ENCODE results near the gene ZNF512B.
A peak's percentile ranks its signal among the peaks of the same experiment; 100 is the strongest.

Gene ZNF512B

DNA sequence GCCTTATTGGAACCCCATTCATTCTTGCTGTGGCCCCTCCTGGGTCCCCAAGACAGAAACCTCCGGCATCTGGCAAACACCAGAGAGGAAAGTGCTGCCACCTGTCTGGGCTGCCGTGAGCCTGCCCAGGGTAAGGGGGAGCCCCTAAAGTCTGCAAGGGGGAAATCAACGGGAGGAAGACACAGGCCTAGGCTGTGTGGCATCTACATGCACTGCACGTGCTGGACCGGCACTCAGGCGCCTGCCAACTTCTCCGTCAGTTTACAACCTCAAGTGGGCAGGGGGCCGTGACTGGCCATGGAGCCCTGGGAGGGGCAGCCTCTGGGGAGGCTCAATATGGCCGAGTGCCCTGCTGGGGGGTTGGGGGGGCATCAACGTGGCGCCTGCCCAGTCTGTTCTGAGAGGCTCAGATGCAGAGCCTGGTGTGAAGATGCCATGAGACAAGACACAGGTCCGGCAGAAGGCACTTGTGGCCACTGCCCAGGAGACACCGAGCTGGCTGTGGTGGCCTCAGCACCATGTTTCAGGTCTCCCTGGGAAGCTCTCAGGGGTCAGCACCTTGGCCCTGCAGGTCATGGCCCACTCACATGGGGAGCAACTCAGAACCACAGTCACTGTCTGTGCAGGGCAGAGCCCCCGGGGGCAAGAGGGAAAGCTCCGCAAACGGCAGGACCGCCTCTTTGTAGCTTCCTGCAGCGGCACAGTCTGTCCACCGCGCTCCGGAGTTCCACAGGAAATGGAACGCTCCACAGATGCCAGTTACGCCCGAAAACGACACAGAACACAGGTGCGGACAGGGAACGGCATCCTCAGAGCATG is 21.9 kb downstream of the ZNF512B start:
- Mint-ChIP-seq H3K4me1 (peaks cover 43% of the 10 kb centered on the region), H3K9me3 (no peaks in the 10 kb centered on the region), H3K27me3 (no peaks in the 10 kb centered on the region), H3K36me3 (ENCODE audit: insufficient read depth) (peaks cover 27% of the 10 kb centered on the region), H3K4me3 (peak overlapping the region; percentile 80), H3K27ac (ENCODE audit: low read depth) (peak overlapping the region; percentile 98)
- ATAC-seq (replicated peaks; ENCODE audit: extremely low read depth, poor library complexity, severe bottlenecking), result no peak
- no peak for DNase-seq (ENCODE audit: low spot score in 2 of 2)

DNA sequence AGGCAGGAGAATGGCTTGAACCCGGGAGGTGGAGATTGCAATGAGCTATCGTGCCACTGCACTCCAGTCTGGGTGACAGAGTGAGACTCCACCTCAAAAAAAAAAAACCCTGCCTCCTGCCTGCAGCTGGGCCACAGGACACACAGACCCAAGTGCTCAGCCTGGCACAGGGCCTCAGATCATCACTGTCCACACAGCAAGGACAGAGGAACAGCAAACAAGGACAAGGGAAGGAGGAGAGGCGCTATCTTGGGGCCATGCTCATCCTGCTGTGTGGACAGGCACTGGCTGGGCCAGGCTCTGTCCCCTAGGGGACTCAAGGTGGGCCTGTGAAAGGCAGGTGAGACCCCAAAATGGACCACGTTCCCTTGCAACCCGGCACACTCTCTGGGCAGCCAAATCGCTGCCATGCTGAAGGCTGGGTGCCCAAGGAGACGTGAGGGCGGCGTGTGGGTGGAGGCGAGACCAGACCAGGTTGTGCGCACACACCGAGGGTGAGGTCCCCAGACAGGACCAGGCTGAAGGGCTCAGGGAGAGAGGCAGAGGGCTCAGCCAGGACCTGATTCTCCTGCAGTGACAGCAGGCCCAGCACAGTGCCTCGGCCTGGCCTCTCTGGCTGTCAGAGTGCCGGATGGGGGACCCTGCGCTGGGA is 22.6 kb downstream of the ZNF512B start:
- DNase-seq (ENCODE audit: low spot score in 2 of 2) (no peak), ATAC-seq (replicated peaks; ENCODE audit: extremely low read depth, poor library complexity, severe bottlenecking) (no peak)
- peaks cover 21% of the 10 kb centered on the region for H3K36me3 Mint-ChIP-seq (ENCODE audit: insufficient read depth)
- H3K27ac Mint-ChIP-seq (ENCODE audit: low read depth), result peak overlapping the region; percentile 98
- H3K9me3 Mint-ChIP-seq, result no peaks in the 10 kb centered on the region
- H3K27me3 Mint-ChIP-seq, result no peaks in the 10 kb centered on the region
- peaks cover 44% of the 10 kb centered on the region for H3K4me1 Mint-ChIP-seq
- peak overlapping the region; percentile 80 for H3K4me3 Mint-ChIP-seq

DNA sequence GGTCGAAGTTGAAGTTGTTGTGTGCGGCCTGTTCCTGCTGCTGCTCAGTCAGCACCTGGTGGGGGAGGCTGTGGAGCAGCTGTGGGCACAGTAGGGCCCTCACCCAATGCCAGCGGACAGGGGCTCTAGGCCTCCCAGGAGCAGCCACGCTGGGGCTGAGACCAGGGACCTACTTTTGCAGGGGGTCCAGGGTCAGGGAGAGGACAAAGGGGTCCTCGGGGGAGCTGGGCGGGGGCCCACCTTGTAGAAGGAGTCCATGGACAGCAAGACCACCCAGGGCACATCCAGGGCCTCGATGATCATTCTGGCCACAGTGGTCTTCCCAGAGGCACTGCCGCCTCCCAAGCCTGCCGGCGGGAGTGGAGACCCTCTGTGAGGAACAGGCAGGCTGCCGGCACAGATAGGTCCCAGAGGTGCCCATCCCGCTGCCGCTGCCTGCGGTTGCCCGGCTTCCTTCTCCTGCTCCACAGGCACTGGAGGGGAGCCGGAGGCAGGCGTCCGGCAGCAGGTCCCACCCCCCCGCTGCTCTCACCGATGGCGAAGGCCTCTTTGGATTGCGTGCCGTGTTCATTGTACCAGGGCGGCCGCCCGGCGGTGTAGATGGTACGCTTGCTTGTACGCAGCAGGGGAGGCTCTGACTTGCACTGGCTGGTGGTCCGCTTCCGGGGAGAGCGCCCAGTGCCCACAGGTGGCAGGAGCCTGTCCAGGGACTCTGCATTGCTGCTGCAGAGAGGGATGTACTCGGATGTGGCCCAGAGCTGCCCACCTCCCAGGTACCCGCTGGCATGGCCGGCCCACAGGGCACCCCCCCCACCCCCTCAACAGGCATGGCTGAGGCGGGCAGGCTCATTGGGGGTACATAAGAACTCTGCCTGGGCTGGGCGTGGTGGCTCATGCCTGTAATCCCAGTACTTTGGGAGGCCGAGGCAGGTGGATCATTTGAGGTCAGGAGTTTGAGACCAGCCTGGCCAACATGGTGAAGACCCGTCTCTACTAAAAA is 23.5 kb downstream of the ZNF512B start:
- no peaks in the 10 kb centered on the region for H3K9me3 Mint-ChIP-seq
- DNase-seq (ENCODE audit: low spot score in 2 of 2) (no peak), ATAC-seq (replicated peaks; ENCODE audit: extremely low read depth, poor library complexity, severe bottlenecking) (no peak)
- H3K4me1 Mint-ChIP-seq, result peaks cover 53% of the 10 kb centered on the region
- peak overlapping the region; percentile 80 for H3K4me3 Mint-ChIP-seq
- peak overlapping the region; percentile 98 for H3K27ac Mint-ChIP-seq (ENCODE audit: low read depth)
- peaks cover 24% of the 10 kb centered on the region for H3K36me3 Mint-ChIP-seq (ENCODE audit: insufficient read depth)
- no peaks in the 10 kb centered on the region for H3K27me3 Mint-ChIP-seq

DNA sequence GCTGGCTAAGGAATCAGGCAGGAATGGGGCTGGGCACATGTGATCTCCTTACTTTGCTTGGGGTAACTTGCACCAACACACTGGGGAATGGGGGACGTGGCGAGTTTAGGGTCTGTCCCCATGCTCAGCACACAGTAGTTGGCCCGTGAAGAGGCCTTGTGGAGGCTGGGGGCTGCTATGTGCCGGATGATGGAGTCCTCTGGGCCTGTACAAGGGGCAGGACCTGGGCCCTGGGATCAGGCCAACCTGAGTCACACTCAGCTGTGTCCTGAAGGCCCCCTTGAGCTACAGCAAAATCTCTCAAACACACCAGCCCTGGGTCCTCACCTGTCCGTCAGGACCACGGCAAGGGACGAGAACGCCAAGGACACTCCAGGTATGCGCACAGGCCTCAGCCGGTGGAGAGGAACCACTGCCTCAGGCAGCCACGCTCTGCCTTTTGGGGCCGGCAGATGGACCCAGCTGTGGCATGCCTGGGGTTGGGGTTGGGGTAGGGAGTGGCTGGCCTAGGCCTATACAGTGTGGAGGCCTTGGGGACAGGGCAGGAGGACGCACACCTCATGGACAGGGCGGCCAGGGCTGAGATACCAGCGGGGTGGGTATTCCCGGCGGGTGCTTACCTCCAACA is 24.6 kb downstream of the ZNF512B start:
- no peak for DNase-seq (ENCODE audit: low spot score in 2 of 2)
- Mint-ChIP-seq H3K36me3 (ENCODE audit: insufficient read depth) (peaks cover 31% of the 10 kb centered on the region), H3K4me1 (peaks cover 56% of the 10 kb centered on the region)

DNA sequence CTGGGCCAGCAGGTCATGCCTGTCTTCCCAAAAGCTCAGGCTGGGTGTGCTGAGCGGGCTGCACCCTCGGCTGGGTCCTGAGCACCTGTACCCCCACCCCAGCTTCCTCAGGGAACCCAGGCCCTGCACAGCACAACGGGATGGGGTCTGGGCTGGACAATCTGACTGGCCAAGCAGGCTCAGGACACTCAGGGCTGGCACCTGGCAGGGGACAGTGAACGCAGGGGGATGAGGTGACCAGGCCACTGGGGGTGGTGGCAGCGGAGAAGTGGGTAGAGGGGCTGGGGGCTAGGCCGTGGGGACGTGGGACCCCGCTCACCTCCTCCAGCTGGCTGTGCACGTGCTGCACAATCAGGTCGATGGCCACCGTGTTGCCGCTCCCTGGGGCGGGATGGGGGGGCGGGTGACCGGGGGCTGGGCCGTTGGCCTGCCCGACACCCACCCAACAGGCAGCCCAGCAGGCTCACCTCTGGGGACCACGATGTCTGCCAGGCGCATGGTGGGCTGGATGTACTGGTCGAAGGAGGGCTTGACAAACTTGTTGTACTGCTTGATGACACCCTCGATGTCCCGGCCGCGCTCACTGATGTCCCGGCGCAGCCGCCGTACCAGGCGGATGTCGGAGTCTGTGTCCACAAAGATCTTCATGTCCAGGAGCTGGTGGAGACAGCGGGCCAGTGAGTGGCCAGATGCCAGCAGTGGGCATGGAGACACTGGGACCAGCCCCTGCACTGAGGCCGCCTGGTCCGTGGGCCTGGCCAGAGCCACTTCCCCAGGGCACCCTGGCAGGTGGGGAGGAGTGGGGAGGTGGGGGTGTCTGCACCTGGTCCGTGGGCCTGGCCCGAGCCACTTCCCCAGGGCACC is 25.4 kb downstream of the ZNF512B start:
- H3K4me3 Mint-ChIP-seq, result no peak overlapping the region
- no peaks in the 10 kb centered on the region for H3K9me3 Mint-ChIP-seq
- H3K4me1 Mint-ChIP-seq, result peaks cover 49% of the 10 kb centered on the region
- DNase-seq (ENCODE audit: low spot score in 2 of 2), result no peak
- peak overlapping the region; percentile 38 for H3K27ac Mint-ChIP-seq (ENCODE audit: low read depth)
- no peak for ATAC-seq (replicated peaks; ENCODE audit: extremely low read depth, poor library complexity, severe bottlenecking)
- no peaks in the 10 kb centered on the region for H3K27me3 Mint-ChIP-seq
- peaks cover 31% of the 10 kb centered on the region for H3K36me3 Mint-ChIP-seq (ENCODE audit: insufficient read depth)

More for the DNA sequence above, 24.6 kb downstream of the ZNF512B start:
- no peak overlapping the region for H3K27ac Mint-ChIP-seq (ENCODE audit: low read depth)
- H3K4me3 Mint-ChIP-seq, result no peak overlapping the region
- ATAC-seq (replicated peaks; ENCODE audit: extremely low read depth, poor library complexity, severe bottlenecking), result no peak
- no peaks in the 10 kb centered on the region for H3K9me3 Mint-ChIP-seq
- no peaks in the 10 kb centered on the region for H3K27me3 Mint-ChIP-seq

DNA sequence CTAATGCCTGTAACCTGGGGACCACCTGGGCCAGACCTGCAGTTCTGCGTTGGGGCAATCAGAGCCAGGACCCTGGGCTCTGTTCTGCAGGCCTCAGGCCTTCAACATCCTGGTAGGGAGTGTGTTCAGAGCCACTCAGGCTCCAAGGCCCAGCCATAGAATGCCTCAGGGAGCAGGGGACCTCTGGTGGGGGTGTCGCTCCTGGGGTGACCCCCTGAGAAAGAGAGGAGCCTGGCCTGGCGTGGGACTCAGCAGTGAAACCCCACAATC is 26.0 kb downstream of the ZNF512B start:
- H3K36me3 Mint-ChIP-seq (ENCODE audit: insufficient read depth), result peaks cover 27% of the 10 kb centered on the region
- no peak for DNase-seq (ENCODE audit: low spot score in 2 of 2)

DNA sequence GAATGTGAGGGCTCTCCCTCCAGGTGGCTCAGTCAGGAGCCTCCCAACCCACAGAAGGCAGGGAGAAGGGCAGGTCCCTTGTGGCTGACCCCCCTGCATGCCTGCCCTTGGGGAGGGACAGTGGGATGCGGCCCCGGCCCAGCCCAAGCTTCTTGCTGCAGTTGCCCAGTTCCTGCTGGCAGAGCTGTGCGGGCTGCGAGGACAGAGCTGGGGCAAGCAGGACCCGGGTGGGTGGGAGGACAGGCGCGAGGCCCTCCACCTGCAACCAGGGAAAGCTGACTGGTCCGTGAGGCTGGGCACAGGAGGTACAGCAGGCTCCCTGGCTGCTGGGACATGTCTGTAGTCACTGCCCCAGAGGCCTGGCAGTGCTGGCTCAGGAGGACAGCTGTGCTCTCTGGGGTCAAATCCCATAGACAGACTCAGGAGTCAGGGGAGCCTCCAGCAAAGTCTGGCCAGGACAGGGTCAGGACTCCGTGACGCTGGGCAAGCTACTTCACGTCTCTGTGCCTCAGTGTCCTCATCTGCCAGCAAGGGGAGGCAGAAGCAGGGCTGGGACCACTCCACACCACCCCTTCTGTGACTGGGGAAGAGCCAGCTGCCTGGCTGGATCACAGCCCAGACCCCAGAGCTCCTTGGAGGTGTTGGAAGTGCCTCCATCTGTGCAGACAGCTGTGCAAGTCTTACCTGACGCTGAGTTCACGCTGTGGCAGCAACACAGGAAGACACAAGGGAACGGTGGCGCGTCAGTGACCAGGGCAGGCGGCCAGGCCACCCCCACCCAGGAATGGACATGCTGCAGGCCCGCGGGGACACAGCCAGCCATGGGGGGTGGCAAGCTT is 26.5 kb downstream of the ZNF512B start:
- ATAC-seq (replicated peaks; ENCODE audit: extremely low read depth, poor library complexity, severe bottlenecking), result no peak
- no peak overlapping the region for H3K27ac Mint-ChIP-seq (ENCODE audit: low read depth)
- peaks cover 38% of the 10 kb centered on the region for H3K4me1 Mint-ChIP-seq
- H3K36me3 Mint-ChIP-seq (ENCODE audit: insufficient read depth), result peaks cover 21% of the 10 kb centered on the region
- no peaks in the 10 kb centered on the region for H3K27me3 Mint-ChIP-seq
- no peak overlapping the region for H3K4me3 Mint-ChIP-seq
- no peak for DNase-seq (ENCODE audit: low spot score in 2 of 2)
- no peaks in the 10 kb centered on the region for H3K9me3 Mint-ChIP-seq

More for the DNA sequence above, 26.0 kb downstream of the ZNF512B start:
- no peaks in the 10 kb centered on the region for H3K9me3 Mint-ChIP-seq
- H3K27ac Mint-ChIP-seq (ENCODE audit: low read depth), result peak overlapping the region; percentile 38
- peaks cover 43% of the 10 kb centered on the region for H3K4me1 Mint-ChIP-seq
- no peak for ATAC-seq (replicated peaks; ENCODE audit: extremely low read depth, poor library complexity, severe bottlenecking)
- no peaks in the 10 kb centered on the region for H3K27me3 Mint-ChIP-seq
- H3K4me3 Mint-ChIP-seq, result no peak overlapping the region

DNA sequence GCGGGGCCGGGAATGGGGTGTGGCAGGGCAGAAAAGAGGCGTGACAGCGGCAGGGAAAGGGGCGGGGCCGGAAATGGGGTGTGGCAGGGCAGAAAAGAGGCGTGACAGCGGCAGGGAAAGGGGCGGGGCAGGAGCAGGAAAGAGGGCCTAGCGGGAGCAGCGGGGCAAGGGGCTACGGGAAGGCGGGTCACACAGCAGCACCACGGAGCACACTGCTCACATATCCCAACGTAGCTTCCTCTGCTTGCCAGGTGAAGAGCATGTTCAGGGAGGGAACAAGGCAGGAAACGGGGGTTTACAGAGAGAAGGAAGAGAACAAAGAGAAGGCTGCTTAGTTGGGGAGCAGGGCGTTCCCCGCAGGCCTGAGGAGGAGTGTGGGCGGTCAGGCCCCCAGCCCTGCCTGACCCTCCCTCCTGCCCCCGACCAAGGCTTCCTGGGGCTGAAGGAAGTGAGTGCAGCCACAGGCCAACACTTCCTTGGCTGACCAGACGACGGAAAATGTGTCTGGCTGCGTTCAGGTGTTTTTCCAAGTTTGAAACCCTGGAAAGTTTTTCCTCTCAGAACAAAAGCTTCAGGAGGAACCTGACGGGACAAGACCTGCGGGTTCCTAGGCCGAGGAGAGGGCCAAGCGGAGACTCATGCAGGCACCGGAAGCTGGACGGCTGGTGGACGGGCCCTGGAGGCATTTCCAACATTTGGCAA is 27.3 kb downstream of the ZNF512B start:
- ATAC-seq (replicated peaks; ENCODE audit: extremely low read depth, poor library complexity, severe bottlenecking) (no peak), DNase-seq (ENCODE audit: low spot score in 2 of 2) (no peak)
- Mint-ChIP-seq H3K27me3 (no peaks in the 10 kb centered on the region), H3K36me3 (ENCODE audit: insufficient read depth) (peaks cover 24% of the 10 kb centered on the region), H3K4me3 (peak overlapping the region; percentile 43), H3K9me3 (no peaks in the 10 kb centered on the region), H3K4me1 (peaks cover 30% of the 10 kb centered on the region), H3K27ac (ENCODE audit: low read depth) (peak overlapping the region; percentile 73)

DNA sequence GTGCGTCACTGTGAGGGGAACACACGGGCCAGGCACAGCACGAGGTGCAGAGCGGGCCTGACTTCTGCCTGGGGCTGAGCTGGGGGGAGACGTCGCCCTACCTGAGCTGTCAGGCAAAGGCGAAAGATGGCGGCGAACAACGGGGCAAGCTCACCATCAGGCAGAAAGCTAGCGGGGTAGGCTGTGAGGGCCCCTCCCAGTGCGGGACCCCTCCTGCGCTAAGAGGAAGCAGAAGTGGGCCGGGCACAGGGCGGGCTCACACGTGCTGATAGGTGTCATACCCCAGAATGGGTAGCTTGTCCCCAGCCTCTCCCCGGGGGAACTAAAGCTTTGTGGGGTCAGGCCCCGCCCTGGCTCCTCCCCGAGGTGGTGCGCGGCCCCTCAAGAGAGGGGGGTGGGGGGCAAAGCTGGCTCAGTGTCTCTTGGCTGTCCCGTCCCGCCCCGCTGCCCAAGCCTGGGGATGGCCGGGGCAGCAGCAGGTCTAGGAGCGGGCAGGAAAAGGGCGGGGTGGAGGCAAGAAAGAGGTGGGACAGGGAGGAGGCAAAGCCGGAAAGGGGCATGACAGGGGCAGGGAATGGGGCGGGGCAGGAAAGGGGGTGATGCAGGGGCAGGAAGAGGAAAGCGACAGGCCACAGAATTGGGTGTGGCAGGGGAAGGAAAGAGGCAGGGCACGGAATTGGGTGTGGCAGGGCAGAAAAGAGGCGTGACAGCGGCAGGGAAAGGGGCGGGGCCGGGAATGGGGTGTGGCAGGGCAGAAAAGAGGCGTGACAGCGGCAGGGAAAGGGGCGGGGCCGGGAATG is 28.2 kb downstream of the ZNF512B start:
- ATAC-seq (replicated peaks; ENCODE audit: extremely low read depth, poor library complexity, severe bottlenecking) (peak; percentile 84), DNase-seq (ENCODE audit: low spot score in 2 of 2) (peak; percentile 43 to 74)
- Mint-ChIP-seq H3K9me3 (no peaks in the 10 kb centered on the region), H3K27me3 (no peaks in the 10 kb centered on the region), H3K4me3 (peak overlapping the region; percentile 43), H3K4me1 (peaks cover 23% of the 10 kb centered on the region), H3K36me3 (ENCODE audit: insufficient read depth) (peaks cover 28% of the 10 kb centered on the region), H3K27ac (ENCODE audit: low read depth) (peak overlapping the region; percentile 73)
